Astrocyte of the cerebellum (primary cell): ENCODE results near the gene EXOG.

Source experiments
- DNase-seq: peaks from one replicate; pipeline ENCODE4 v3.0.0-alpha.2; 2011; ENCODE audit warnings: low read depth
- H3K4me3 ChIP-seq: 2 replicates; pipeline ENCODE4 v1.5.1; 2011; ENCODE audit warnings: mild to moderate bottlenecking, low read depth, low read length, moderate library complexity
- in situ Hi-C: cut with HindIII; loops from 2 replicates; pipeline ENCODE4 v1.10.0; 2017; ENCODE audit warnings: low sequenced_read_pairs
- TF ChIP-seq, protein P1 (sequence below): IDR thresholded peaks from 2 replicates; pipeline ENCODE4 v1.5.1; 2012; ENCODE audit warnings: low read length, low read depth, moderate library complexity, mild to moderate bottlenecking; ENCODE audit errors: missing control alignments

The EXOG gene

DNA sequence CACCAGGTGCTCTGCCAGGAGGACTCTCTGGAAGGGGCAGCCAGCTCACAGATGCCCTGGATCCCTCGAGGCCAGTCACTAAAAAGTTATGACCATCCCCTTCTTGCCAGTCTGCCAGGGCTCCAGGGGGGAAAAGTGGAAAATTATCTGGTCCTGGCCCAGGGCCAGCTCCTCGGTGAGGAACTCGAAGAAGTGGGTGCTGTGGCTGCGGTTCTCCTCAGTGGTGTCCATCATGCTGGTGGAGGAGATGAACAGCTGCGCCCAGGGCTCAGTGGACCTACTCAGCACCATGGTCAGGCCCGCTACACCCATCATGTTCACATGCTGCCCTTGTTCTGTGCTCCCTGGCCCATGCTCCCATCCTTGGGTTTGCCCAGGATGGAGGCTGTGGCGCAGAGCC lies 19.2 kb downstream of the EXOG start:
- in situ Hi-C loops: loop anchor here (10.0 to 25.0 kb wide), 2 partner anchors 79 to 322 kb away; no protein-coding TSS in a partner anchor
- H3K4me3 ChIP-seq: no peak overlapping the region
- DNase-seq: no peak
- TF ChIP-seq, protein P1, sequence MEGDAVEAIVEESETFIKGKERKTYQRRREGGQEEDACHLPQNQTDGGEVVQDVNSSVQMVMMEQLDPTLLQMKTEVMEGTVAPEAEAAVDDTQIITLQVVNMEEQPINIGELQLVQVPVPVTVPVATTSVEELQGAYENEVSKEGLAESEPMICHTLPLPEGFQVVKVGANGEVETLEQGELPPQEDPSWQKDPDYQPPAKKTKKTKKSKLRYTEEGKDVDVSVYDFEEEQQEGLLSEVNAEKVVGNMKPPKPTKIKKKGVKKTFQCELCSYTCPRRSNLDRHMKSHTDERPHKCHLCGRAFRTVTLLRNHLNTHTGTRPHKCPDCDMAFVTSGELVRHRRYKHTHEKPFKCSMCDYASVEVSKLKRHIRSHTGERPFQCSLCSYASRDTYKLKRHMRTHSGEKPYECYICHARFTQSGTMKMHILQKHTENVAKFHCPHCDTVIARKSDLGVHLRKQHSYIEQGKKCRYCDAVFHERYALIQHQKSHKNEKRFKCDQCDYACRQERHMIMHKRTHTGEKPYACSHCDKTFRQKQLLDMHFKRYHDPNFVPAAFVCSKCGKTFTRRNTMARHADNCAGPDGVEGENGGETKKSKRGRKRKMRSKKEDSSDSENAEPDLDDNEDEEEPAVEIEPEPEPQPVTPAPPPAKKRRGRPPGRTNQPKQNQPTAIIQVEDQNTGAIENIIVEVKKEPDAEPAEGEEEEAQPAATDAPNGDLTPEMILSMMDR: no peak

DNA sequence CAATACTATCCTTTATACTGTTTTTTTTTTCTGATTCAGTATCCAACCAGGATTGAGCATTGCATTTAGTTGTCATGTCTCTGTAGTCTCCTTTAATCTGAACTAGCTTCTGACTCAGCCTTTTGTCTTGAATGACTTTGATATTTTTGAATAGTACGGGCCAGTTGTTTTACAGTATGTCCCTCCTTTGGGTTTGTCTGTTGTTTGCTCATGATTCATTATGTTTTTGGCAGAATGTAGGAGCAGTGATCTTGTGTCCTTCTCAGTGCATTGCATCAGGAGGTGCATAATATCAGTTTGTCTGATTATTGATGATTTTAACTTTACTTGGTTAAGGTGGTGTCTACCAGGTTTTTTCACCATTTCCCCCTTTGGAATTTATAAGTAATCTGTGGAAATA lies 20.5 kb downstream of the EXOG start:
- no peak for DNase-seq
- TF ChIP-seq, protein P1: no peak
- in situ Hi-C loops: loop anchor here (10.0 to 25.0 kb wide), 2 partner anchors 78 to 321 kb away; no protein-coding TSS in a partner anchor
- no peak overlapping the region for H3K4me3 ChIP-seq

DNA sequence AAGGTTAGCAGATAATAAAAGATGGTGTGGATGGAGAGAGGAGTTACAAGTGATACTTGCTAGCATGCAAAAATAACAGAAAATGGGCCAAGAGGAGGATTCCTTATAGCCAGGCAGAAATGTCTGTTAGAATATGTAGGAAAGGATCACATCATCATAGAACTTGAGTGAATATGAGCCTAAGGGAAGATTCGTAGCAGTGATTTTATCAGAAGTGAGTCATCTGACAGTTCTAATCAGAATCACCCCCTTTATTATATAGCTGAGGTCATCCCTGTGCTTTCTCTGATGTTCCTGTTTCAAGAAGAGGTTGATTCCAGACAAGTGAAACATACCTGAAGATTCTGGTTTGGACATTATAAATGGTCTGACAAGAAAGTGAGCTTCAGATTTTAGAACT lies 22.9 kb downstream of the EXOG start:
- H3K4me3 ChIP-seq: no peak overlapping the region
- TF ChIP-seq, protein P1: no peak
- no peak for DNase-seq
- in situ Hi-C loops: loop anchor here (10.0 to 25.0 kb wide), 2 partner anchors 76 to 318 kb away; no protein-coding TSS in a partner anchor

DNA sequence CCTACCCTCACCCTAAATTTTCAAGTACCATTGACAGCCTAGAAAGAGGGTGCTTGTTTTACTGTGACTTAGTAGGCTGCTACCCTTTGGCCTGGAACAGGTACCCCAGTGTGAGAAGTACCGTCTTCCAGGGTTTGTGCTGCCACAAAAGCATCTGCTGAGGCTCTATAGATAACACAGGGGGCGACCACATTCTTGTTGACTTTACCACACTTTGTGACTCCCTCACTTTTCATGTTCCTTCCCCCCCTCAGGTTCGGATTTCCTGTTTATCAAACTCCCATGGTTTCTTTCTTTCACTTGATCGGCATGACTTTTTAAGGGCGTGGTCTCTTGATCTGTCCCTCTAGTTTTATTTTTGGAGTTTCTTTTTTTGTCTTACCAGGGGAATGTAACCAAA lies 23.5 kb downstream of the EXOG start:
- in situ Hi-C loops: loop anchor here (10.0 to 25.0 kb wide), 2 partner anchors 75 to 318 kb away; no protein-coding TSS in a partner anchor
- DNase-seq: no peak
- no peak overlapping the region for H3K4me3 ChIP-seq
- TF ChIP-seq, protein P1: no peak

DNA sequence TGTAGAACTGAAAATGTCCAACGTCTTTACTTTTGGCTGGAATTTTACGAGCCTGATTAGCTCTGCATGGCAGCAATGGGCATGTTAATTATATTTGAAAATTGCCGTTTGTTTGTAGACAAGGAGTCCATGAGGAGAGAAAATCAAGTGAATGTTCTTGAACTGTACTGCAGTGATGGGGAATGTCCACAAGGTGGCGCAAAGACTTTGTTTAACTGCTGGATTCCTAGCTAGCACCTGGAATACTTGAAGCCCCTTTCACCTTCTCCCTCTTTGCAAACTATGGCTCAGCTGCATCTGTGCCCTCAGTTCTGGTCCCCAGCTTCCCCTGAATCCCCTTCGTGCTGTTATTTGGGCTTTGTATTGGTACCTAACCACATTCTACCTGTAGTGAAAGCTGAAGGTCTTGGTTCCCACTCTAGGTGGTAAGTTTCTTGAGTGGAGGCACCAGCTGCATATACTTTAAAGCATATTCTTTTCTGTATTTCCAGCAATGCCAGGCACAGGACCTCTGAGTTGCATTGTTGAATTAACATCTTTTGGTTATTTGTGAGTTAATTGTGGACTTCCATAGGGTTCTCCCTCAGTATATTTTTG lies 25.3 kb downstream of the EXOG start:
- H3K4me3 ChIP-seq: no peak overlapping the region
- peak; percentile 78 for DNase-seq
- in situ Hi-C loops: loop anchor here (25.0 kb wide), 1 partner anchor 316 kb away; no protein-coding TSS in a partner anchor
- TF ChIP-seq, protein P1: peak; percentile 89

DNA sequence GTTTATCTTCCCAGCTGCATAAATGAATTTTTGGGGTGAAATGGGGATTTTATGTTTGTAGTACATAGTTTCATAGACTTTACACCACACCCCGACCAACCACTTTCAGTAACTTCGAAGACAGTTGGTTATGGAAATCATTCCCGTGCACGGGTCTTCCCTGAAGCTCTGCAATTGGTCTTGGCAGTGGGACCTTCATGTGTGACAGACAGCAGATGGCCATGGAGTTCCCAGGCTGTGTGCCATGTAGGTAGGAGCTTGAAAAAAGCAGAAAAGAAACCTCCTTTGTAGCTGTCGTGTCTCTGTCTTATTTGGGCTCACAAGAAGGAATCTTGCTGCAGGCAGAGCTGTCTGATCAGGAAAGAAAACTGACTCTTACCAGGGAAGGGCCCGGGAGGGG lies 25.9 kb downstream of the EXOG start:
- no peak for DNase-seq
- in situ Hi-C loops: loop anchor here (25.0 kb wide), 1 partner anchor 315 kb away; no protein-coding TSS in a partner anchor
- TF ChIP-seq, protein P1: no peak
- H3K4me3 ChIP-seq: no peak overlapping the region
